ENCODE results near the gene TTC28.
A peak's percentile ranks its signal among the peaks of the same experiment; 100 is the strongest.
"Not testable (repeated sequence)": the region's sequence is repeated elsewhere in the genome, so short reads cannot be mapped to it uniquely, and the experiment has no call there.

Gene TTC28

DNA sequence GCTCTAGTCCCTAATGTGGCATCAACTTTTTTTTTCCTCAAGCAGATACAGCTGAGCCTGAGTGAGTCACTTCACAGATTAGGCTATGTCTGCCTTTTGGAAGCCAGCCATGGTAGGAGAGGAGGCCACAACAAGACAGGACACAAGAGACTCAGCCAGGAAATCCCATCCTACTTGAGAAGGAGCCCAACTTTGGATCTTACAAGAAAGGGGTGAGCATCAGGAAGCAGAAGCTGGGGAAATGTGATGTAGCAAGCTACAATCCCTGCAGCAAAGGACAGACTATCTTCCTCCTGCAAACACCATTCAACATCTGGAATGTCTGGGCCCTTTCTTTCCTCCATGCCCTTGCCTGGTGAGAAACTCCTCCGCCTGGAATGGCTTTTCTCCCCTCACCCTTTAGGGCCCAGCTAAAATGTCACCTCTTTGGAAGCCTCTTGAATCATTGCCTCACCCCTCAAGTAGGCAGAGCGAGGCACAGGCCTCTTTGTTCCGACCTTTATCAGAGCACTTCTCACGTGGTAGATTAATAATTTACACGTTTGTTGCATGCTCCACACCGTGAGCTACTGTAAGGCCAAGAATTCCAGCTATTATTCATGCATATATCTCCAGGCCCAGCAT is 604.2 kb downstream of the TTC28 start:
- DNase-seq: peak; percentile 17

DNA sequence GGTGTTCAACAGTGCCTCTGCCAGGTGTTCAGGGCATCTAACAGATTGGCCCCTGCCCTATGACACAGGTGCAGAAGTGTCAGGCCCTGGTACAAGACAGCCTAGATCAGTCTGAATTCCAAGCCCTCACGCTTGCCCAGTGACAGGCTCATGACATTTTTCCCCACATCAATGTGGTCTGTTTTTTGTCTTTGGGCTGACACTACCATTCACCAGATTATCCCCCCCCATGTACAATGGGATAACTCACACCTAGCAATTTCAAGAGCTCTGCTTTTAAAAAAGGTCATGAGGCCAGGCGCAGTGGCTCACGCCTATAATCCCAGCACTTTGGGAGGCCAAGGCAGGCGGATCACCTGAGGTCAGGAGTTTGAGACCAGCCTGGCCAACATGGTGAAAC is 605.1 kb downstream of the TTC28 start:
- no peak for DNase-seq

DNA sequence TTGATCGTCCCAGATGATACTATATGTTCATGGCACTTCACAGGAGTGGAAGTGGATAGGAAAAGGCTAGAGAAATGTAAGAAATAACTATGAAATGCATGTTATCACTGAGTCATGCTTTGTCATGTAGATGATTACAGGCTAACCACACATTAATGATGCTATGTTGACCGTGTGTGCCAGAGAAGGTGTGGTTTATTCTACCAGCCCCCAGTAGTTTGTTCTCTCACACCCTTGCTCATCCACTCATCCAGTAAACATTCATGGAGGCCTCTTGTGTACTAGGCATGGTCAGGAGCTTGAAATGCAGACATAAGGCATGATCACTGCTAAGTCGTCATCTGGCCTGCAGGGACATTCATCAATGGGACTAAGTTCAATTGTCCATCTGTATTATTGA is 607.6 kb downstream of the TTC28 start:
- no peak for DNase-seq

DNA sequence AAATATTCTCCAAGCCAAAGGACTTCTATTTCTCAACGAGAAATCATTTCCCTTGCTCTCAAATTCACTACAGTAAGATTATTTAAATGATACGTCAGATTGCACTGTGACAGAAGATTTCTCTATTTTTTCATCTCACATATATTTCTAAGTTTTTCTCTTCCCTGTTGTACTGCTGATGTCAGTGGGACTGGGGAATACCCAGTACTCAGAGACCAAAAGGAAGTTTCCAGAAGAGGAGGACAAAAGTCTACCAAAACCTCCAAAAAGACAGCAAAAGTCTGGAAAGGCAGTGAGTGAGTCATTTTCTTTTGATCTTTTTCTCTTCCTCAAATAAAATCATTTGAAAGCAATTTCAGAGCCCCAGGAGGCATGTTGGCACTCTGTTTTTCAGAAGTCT is 610.8 kb downstream of the TTC28 start:
- DNase-seq: no peak

DNA sequence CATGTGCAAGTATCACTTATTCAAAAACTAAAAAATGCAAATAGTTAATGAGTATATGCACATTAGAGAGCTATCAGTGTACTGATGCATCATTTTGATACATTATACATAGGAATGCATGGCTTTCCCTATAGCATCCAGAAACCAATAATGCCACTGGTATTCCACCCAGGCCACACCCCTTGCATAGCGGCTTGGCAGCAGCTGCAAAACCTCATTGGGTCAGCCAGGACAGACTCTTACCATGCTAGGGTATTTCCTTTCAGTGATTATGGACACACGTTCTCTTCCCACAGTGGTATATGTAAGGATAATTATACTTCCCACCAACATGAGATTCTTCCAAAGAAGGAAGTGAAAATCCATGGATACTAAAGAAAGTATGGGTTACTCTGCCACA is 614.7 kb downstream of the TTC28 start:
- no peak for DNase-seq

DNA sequence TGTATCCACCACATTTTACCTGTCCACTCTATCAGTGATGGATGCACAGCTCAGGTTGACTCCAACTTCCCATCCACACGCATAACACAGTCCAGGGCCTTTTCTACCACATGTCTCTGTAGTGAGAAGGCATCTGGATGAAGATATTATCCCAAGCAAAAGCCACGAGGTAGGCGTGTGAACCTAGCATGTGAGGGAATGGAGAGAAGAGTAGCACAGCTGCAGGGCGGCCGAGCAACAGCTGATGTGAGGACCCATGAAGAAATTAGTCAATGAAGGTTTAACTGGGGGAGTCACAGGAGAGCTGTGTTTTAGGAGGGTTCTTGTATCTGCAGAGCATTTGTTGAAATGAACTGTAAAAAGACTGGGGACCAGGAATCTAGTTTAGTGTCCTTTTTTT is 616.0 kb downstream of the TTC28 start:
- DNase-seq: no peak

DNA sequence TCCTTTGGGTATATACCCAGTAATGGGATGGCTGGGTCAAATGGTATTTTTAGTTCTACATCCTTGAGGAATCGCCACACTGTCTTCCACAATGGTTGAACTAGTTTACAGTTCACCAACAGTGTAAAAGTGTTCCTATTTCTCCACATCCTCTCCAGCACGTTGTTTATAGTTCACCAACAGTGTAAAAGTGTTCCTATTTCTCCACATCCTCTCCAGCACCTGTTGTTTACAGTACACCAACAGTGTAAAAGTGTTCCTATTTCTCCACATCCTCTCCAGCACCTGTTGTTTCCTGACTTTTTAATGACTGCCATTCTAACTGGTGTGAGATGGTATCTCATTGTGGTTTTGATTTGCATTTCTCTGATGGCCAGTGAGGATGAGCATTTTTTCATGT is 619.0 kb downstream of the TTC28 start:
- not testable (repeated sequence) for DNase-seq

DNA sequence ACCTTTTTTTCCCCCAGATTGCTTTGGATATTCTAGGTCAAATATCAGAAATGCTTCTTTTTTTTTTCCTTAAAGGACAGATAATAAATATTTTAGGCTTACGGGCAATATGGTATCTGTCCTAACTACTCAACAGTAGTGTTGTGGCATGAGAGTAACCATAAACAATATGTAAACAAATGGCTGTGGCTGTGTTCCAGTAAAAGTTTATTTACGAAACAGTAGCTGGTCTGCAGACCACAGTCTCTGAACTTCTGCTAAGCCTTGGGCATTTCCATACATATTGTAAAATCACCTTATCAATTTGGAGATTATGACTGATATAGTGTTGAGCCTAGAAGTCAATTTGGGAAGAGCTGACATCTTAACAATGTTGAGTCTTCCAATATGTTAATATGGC is 621.6 kb downstream of the TTC28 start:
- DNase-seq: no peak

DNA sequence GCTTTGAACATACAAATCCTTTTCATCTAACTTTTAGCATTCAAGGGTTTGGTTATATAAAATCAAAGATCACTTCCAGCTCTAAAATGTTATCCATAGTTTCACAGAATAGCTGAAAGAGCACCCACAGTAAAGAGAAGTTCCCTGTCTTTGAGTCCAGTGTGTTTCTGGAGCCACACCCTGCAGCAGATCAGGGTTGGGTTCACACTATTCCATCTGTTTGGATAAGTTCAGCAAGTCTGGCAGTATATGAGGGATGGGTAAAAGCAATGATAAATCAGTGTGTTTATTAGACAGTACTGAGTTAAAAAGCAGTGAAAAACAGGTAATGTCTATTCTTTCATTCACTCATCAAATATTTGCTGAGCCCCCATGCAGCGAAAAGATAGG is 624.8 kb downstream of the TTC28 start:
- no peak for DNase-seq

DNA sequence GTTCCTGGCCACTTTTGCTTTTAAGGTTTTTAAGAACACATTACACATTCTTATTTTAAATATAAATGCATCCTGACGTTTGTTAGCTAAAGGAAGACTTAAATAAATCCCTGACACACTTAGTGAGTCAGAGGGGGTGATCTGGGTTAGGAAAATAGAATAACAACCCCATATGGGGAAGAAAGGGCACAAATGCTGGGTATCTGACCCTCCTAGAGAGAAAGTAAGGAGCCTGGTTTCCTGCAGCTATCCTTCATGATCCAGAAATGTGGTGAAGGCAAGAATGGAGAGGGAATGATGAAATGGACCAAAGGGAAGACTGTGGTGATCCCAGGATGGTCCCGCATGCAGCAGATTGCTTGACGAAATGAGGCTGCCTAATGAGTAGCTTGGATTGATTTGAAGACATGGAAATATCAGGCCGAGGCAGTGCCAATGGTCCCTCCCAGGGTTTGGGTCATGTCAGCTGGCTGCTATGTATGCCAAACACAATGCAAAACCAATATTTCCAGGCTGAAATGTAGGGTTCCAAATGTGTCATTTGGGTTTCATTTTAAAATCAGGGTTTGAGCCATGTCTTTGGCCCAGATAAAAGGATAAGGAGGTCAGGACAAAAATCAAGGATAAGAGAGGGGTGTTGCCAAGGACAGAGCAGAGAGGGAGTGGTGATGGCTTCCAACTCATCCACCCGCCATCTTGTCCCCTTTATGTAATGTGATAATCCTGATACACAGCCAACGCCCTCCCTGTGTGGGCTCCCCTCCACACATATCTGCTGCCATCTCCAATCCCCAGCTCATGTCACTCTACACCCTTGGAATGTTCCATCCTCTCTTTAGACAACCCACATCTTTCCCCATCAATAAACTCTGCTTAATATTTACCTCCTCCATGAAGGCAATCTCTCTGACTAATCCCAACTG is 625.5 kb downstream of the TTC28 start:
- DNase-seq: no peak

DNA sequence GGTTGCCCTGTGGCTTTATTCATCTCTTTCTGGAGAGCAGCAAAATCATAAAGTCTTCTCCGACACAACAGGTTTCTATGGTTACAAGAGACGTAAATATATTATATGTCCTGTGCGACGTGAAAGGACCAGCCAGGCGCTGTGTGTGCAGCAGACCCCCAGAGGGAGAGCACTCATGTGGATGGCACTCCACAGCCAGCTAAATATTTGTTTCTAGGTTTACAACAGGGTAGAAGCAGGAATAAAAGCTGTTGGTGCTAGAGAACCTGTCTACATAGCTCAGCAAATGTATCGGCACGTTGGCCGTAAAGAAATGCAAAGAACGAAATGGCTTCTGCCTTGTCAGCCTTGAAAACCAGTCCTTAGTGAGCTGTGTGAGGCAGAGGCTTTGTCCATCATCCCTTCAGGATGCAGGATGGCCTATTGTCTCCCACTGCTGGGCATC is 626.8 kb downstream of the TTC28 start:
- no peak for DNase-seq

DNA sequence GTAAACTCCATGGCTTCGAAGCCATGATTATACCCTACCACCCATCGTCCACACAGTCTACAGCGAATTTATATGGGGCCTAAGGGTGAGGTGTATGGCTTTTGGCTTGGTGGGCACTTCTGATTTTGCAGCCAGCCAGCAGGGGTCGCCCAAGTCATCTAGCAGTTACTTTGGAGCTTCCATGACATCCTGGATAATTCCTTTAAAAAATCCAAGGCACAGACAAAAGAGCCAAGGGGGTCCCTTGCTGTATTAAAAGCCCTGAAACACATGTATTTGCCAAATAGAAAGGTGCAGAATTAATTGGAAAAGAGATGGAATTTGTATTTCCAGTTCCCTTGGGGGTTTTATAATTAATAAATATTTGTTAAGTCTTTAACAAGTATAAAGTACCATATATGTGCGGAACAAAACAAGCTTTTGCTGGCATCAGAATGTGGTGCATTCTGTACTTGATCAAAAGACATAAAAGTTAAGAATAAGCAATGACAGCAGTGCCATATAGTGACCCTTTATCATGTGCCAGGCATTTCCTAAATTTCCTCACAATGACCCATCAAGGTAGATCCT is 627.8 kb downstream of the TTC28 start:
- peak; percentile 58 for DNase-seq

DNA sequence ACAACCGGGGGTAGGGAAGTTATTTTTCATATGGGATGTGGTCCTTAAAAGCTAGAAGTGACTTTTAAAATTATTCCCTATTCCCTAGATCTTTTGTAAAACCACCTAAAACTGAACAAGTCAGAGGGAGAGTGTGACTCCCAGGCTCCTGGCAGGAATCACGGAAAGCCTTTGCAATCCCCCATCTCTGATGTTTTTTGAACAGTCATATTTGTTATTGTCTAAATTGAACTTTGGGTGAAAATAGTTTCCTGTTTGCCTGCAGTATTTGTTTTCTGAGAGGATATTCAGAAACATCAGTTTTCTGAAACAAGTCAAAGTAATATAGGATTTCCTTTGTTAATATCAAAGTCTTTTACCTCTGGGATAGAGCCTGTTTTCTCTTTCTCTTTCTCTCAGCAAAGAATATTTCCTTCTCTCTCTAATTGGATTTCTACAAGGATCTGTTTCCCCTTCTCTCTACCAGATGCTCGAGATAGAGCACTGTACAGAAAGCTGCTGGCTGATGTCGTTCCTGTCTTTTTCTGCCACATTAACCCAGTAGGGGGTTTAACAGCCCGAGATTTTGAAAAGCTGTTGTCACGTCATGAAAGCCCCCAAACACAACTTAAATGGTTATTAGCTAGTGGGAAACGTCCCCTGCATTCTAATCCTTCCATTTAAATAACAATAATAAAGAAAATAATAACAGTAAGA is 628.4 kb downstream of the TTC28 start:
- no peak for DNase-seq

DNA sequence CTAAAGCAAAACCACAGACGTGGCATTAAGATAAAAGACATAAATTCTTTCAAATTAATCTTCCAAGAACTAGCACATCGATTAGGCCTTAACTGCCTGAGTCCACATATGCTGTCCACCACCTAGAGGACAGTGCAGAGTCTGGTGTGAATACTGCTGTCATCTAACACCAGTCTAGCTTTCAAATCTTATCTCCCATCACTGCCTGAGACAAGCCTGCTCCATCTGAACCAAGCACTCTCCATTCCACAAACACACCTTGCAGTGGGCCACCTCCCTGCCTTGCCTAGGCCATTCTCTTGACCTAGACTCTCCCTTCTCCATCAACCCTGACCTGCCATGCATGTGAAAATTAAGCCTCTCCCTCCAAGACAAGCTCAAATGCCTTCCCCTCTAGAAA is 631.1 kb downstream of the TTC28 start:
- DNase-seq: peak; percentile 41

DNA sequence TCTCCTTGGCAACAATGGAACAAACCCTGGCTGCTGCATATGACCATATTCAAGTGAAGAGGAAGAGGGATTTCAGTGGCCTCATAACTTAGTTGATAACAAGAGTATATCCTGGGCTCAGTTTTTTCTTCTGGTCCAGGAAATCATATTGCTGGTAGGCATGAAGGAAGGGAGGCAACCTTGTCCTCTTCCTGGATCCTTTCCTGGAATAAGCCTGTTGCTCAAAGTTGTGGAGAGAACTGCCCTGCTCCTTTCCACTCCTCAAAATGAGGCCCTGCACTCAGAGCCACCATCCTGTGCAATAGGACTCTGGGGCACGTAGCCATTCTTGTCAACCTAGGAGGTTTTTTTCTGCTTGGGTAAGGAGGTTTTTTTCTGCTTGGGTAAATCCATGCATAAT is 631.9 kb downstream of the TTC28 start:
- DNase-seq: no peak

DNA sequence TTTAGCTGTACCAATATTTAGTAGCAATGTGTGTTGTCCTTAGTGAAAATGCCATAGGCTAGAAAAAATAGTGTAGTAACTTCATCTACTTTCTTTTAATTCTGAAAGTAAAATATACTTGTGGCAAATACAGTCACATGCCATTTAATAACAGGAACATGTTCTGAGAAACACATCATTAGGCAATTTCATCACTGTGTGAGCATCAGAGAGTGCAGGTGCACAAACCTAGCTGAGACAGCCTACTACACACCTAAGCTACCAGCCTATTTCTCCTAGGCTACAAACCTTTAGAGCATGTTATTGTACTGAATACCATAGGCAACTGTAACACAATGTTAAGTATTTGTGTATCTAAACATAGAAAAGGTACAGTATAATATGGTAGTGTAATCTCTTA is 633.5 kb downstream of the TTC28 start:
- DNase-seq: no peak

DNA sequence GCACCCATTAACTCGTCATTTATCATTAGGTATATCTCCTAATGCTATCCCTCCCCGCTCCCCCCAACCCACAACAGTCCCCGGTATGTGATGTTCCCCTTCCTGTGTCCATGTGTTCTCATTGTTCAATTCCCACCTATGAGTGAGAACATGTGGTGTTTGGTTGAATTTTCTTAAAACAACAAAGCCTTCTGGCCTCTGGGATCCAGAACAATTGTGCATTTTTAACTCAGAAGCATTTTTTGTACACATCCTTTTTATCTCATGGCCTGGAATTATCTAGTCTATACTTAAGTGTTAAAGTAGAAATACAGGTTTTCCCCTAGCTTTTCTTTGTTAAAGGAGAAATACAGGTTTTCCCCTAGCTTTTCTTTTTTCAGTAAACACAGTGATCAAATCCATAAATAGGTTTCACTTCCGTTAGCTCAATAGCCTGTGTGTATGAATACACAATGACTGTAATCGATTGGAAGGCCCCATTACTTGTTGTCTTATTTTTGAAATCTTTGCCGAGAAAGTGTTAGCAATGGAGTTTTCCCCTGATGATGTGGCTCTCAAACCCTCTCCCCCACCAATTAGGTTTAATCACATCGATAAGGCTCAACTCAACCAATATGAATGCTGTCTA is 635.0 kb downstream of the TTC28 start:
- no peak for DNase-seq

DNA sequence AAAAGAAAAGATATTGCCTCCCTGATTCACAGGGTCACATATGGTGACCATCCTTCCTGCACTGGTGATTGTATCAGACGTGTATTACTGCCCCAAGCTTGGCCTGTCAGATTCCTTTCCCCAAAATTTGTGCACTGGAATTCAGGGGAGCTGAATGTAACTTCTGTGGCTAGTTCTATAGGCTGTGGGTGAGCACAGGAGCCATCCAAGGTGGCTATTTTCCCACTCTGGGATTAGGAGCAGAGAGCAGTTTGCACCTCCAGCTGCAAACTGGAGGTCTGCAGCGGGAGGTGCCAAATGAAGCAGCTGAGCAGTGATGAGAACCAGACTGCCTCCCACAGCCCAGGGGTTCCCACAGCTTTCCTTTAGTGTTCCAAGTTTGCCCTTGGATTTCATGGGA is 636.4 kb downstream of the TTC28 start:
- no peak for DNase-seq

DNA sequence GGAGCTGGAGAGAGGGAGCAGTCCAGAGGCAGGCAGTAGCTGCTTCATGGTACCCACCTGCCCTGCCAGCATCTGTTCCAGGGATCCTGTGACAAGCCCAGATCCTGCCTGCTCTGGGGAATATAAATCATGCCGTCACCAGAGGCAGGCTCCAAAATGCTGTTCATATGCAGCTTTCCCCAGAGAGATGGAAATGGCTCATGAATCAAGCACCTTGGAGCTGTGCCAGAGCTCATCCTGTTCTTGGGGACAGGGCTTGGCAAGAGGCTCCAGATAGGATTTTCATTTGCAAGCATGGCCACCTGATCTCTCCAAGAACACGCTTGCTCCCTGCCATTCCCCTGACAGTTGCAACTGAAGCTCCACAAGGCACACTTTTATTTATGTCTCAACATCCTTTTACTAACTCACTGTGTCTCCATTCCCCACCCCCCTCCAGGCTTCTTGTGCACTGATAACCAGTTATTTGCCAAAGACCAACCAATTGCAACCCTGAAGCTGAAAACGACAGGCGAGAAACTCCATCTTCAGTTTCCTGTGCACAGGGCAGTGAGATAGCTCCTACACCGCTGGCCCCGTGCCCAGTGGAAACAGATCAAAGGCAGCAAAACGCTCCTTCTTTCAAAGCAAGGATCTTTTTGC is 644.8 kb downstream of the TTC28 start:
- peak; percentile 97 for DNase-seq

DNA sequence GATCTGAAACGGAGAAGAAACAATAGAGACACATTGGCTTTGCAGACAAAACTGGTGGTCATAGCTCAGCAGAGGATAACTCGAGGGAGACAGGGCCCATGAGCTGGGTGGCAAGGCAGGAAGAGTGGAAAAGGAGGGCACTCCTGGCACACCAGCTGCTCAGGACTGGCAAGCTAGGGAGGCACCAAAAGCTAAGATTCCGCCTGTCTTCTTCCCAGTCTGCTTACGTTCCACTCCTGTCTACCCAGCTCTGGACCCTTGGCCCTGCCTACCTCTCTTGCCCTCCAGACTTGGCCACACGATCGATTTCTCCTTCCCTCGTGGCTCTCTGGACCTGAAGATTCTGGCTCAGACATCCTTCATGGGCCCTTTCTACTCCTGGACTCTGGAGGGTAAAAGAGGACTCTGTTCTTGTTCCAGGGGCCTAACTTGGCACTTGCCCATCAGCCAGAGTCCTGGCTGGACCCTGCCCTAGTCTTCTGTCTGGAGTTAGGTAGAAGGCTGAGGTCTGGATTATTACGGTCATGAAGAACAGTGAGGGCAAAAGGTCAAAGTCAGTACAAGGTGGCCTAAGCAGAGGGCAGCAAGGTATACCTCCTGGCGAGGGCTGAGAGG is 645.4 kb downstream of the TTC28 start:
- DNase-seq: no peak

DNA sequence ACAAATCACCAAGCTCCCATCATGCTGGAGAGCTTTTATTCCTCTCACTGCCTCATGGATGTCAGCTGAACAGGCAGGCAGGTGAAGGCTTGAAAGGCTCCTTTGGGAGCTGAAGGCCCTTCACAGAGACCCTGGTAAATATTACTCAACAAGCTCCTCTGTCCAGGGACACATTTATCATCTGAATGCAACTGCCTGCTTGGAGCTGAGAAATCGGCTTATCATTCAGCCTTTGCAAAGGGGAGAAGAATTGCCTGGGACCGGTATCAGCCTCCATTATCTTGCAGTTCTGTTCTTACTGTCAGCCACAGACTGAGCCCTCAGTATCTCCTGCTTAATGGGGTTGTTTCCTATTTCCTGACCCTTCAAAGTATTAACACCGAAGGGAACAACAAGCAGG is 646.8 kb downstream of the TTC28 start:
- DNase-seq: peak; percentile 65

DNA sequence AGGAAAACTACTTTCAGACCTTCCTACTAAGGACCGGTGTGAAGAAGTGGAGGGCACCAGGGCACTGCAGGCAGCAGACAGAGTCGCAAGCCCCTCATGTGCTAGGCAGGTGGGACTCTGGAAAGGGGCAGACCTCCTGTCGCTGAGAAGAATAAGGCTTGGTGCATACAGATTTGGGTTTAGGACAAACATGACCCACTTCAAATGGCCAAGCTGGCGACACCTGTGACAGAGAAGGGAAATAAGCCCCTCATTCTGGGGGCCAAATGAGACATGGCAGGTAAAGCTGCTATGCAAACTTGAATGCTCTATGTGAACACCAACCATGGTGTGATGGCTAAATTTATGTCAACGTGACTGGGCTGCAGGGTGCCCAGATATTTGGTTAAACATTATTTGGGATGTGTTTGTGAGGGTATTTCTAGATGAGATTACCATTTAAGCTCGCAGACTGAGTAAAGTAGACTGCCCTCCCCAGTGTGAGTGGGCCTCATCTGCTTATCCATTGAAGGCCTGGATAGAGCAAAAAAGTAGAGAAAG is 648.2 kb downstream of the TTC28 start:
- DNase-seq: no peak
